Keratinocyte (primary cell): ENCODE data around the gene SMAD3. TPM values are rescaled to one million over a fixed set of nuclear protein-coding genes. Genes with fewer than 3 reads are reported as not detected.

ENCODE experiments used
- DNase-seq: peaks from one replicate; pipeline ENCODE4 v3.0.0-alpha.2; 2011; ENCODE audit warnings: low read depth, missing footprints, low spot score
- FAIRE-seq: peaks from 2 replicates; lab custom pipeline; 2011; peaks lifted over from hg19 to GRCh38; lab: Jason Lieb, UNC
- H2AFZ ChIP-seq: 2 replicates; pipeline ENCODE4 v1.6.0; 2012; ENCODE audit warnings: low read length, control low read depth, inconsistent platforms; ENCODE audit not compliant: control insufficient read depth
- H3K27ac ChIP-seq: 2 replicates; pipeline ENCODE4 v1.5.1; 2011; ENCODE audit warnings: low read length; ENCODE audit not compliant: control insufficient read depth, insufficient read depth
- H3K27me3 ChIP-seq: 3 replicates; pipeline ENCODE4 v1.6.0; 2011; ENCODE audit warnings: low read length; ENCODE audit not compliant: control insufficient read depth, insufficient read depth; ENCODE audit errors: extremely low read depth
- H3K36me3 ChIP-seq, 2 experiments: 2 replicates in 1 of 2; 3 replicates in 1 of 2; pipeline ENCODE4 v1.5.1; 2011; ENCODE audit warnings: low read length in 2 of 2, mild to moderate bottlenecking in 1 of 2; ENCODE audit not compliant: control insufficient read depth in 2 of 2, insufficient read depth in 2 of 2; ENCODE audit errors: extremely low read depth in 1 of 2
- H3K4me1 ChIP-seq: 3 replicates; pipeline ENCODE4 v1.5.1; 2011; ENCODE audit warnings: low read length; ENCODE audit not compliant: control insufficient read depth, insufficient read depth; ENCODE audit errors: extremely low read depth
- H3K4me2 ChIP-seq: 3 replicates; pipeline ENCODE4 v1.6.0; 2011; ENCODE audit warnings: low read depth, low read length; ENCODE audit not compliant: control insufficient read depth, insufficient read depth; ENCODE audit errors: extremely low read depth
- H3K4me3 ChIP-seq, 3 experiments: fragments of 200-600 bp in 1 of 3; sonication (generic) in 1 of 3; 2 replicates in 2 of 3; 3 replicates in 1 of 3; pipeline ENCODE4 v1.5.1; 2011 to 2016; ENCODE audit warnings: low read length in 3 of 3, mild to moderate bottlenecking in 3 of 3, control low read depth in 2 of 3, inconsistent platforms in 1 of 3, low read depth in 1 of 3, mixed read lengths in 1 of 3, mixed run types in 1 of 3, moderate library complexity in 1 of 3; ENCODE audit not compliant: control insufficient read depth in 2 of 3, insufficient read depth in 2 of 3; ENCODE audit errors: extremely low read depth in 1 of 3
- H3K79me2 ChIP-seq: 2 replicates; pipeline ENCODE4 v1.6.0; 2012; ENCODE audit warnings: low read length; ENCODE audit not compliant: control insufficient read depth, insufficient read depth
- H3K9ac ChIP-seq: 3 replicates; pipeline ENCODE4 v1.6.0; 2011; ENCODE audit warnings: low read length; ENCODE audit not compliant: control insufficient read depth, insufficient read depth; ENCODE audit errors: extremely low read depth
- H3K9me1 ChIP-seq: 3 replicates; pipeline ENCODE4 v1.6.0; 2011; ENCODE audit warnings: low read length; ENCODE audit not compliant: control insufficient read depth, insufficient read depth; ENCODE audit errors: extremely low read depth
- H3K9me3 ChIP-seq: 2 replicates; pipeline ENCODE4 v1.5.1; 2012; ENCODE audit warnings: low read depth, low read length; ENCODE audit not compliant: control insufficient read depth
- H4K20me1 ChIP-seq: 3 replicates; pipeline ENCODE4 v1.6.0; 2011; ENCODE audit warnings: low read length; ENCODE audit not compliant: control insufficient read depth, insufficient read depth; ENCODE audit errors: extremely low read depth
- EZH2 ChIP-seq: IDR thresholded peaks from one replicate; pipeline ENCODE4 v1.6.1; 2012; ENCODE audit warnings: inconsistent platforms, mild to moderate bottlenecking, low read length, moderate library complexity
- dilution Hi-C: fragments of 300-500 bp; cut with MboI; formaldehyde crosslinking; loops from one replicate; pipeline ENCODE4 v1.7.0; 2020; ENCODE audit warnings: low sequenced_read_pairs; ENCODE audit not compliant: extremely low pct_ligation_motif_present
- polyA plus RNA-seq, 5 experiments: library from polyadenylated mRNA; depleted of rRNA in 3 of 5; stranded (reverse) in 3 of 5; stranded (forward) in 1 of 5; unstranded in 1 of 5; fragments of >200 nt; gene quantifications; 1 replicate in 1 of 5; 2 replicates in 3 of 5; 3 replicates in 1 of 5; pipeline versions ENCODE4 v1.2.1 to v1.2.3, GENCODE V29; 2011 to 2012; ENCODE audit warnings: missing spikeins in 2 of 5, low read depth in 1 of 5, low replicate concordance in 1 of 5
- TF ChIP-seq, protein P1 (sequence below), 3 experiments: IDR thresholded peaks in 1 of 3; conservative IDR thresholded peaks in 1 of 3; optimal IDR thresholded peaks in 1 of 3; 2 replicates in 2 of 3; 3 replicates in 1 of 3; pipeline versions ENCODE3 to v1.5.1; 2011; ENCODE audit warnings: low read length in 3 of 3, mild to moderate bottlenecking in 3 of 3, moderate library complexity in 2 of 3, control low read depth in 1 of 3, inconsistent platforms in 1 of 3; ENCODE audit not compliant: insufficient read depth in 2 of 3; ENCODE audit errors: extremely low read depth in 1 of 3

The SMAD3 gene
- polyA plus RNA-seq, 1 donor (not counting 4 experiments of a cell fraction or from before 2014, with no cell fraction given): 33.7 TPM

DNA sequence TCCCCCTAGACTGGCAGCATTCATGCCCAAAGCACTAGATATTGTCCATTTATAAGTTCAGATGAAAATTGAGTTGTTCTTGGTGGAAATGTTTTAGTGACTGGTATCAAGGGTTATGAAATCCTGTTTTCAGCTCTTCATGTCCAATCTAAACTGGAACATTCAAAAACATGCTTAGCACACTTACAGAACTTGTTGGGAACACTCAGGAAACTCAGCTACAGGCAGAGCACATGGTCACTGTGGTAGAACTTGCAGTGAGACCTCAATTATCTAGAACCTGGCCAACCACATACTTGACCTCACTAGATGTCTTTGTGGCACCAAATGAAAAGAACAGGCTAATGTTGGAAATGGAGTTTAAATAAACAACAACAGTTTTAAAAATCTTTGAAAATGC lies 88.8 kb downstream of the SMAD3 start:
- no peak overlapping the region for H2AFZ ChIP-seq
- H3K4me3 ChIP-seq: no peak overlapping the region
- no peak overlapping the region for H3K4me2 ChIP-seq
- peaks cover 24% of the 10 kb centered on the region for H3K4me1 ChIP-seq
- TF ChIP-seq, protein P1, sequence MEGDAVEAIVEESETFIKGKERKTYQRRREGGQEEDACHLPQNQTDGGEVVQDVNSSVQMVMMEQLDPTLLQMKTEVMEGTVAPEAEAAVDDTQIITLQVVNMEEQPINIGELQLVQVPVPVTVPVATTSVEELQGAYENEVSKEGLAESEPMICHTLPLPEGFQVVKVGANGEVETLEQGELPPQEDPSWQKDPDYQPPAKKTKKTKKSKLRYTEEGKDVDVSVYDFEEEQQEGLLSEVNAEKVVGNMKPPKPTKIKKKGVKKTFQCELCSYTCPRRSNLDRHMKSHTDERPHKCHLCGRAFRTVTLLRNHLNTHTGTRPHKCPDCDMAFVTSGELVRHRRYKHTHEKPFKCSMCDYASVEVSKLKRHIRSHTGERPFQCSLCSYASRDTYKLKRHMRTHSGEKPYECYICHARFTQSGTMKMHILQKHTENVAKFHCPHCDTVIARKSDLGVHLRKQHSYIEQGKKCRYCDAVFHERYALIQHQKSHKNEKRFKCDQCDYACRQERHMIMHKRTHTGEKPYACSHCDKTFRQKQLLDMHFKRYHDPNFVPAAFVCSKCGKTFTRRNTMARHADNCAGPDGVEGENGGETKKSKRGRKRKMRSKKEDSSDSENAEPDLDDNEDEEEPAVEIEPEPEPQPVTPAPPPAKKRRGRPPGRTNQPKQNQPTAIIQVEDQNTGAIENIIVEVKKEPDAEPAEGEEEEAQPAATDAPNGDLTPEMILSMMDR (optimal IDR thresholded peaks at IDR 0.05 in 1 of 3, IDR thresholded peaks at IDR 0.05 in 1 of 3, conservative IDR thresholded peaks at IDR 0.05 in 1 of 3; ENCODE audit: extremely low read depth in 1 of 3, insufficient read depth in 2 of 3, low read length in 3 of 3): no peak
- no peak for TF ChIP-seq EZH2
- H3K27me3 ChIP-seq: no peaks in the 10 kb centered on the region
- DNase-seq: no peak
- no peak for FAIRE-seq
- no peak overlapping the region for H3K9ac ChIP-seq
- no peaks in the 10 kb centered on the region for H3K9me3 ChIP-seq
- peaks cover 2% of the 10 kb centered on the region for H3K9me1 ChIP-seq
- H4K20me1 ChIP-seq: no peaks in the 10 kb centered on the region
- dilution Hi-C loops: no loop called here
- no peak overlapping the region for H3K27ac ChIP-seq
- peaks cover 77% of the 10 kb centered on the region for H3K79me2 ChIP-seq
- peaks cover 6 to 17% of the 10 kb centered on the region in 2 experiments for H3K36me3 ChIP-seq

- Histone ChIP-seq H3K79me2 (peaks cover 86% of the 10 kb centered on the region), H3K27me3 (no peaks in the 10 kb centered on the region), H4K20me1 (no peaks in the 10 kb centered on the region), H3K9ac (no peak overlapping the region), H2AFZ (no peak overlapping the region), H3K9me1 (peaks cover 2% of the 10 kb centered on the region), H3K27ac (no peak overlapping the region), H3K4me1 (peaks cover 11% of the 10 kb centered on the region), H3K4me3 (no peak overlapping the region), H3K36me3 (peaks cover 6 to 16% of the 10 kb centered on the region in 2 experiments), H3K9me3 (no peaks in the 10 kb centered on the region), H3K4me2 (no peak overlapping the region)
- TF ChIP-seq EZH2: no peak
- DNase-seq: no peak
- dilution Hi-C loops: no loop called here
- FAIRE-seq: no peak
These were observed 91.0 kb downstream of the SMAD3 start for GRCh38 chr15:67156426-67156825.

GRCh38 chr15:67156834-67157233 lies 91.4 kb downstream of the SMAD3 start:
- H3K79me2 ChIP-seq: peaks cover 87% of the 10 kb centered on the region
- dilution Hi-C loops: no loop called here

More at GRCh38 chr15:67156834-67157233, 91.4 kb downstream of the SMAD3 start:
- no peak for TF ChIP-seq EZH2
- TF ChIP-seq, protein P1 (optimal IDR thresholded peaks at IDR 0.05 in 1 of 3, IDR thresholded peaks at IDR 0.05 in 1 of 3, conservative IDR thresholded peaks at IDR 0.05 in 1 of 3; ENCODE audit: extremely low read depth in 1 of 3, insufficient read depth in 2 of 3, low read length in 3 of 3): no peak
- no peaks in the 10 kb centered on the region for H3K9me3 ChIP-seq
- H3K9me1 ChIP-seq: peaks cover 2% of the 10 kb centered on the region
- H3K9ac ChIP-seq: no peak overlapping the region
- H3K36me3 ChIP-seq: peaks cover 6 to 16% of the 10 kb centered on the region in 2 experiments
- no peak overlapping the region for H3K4me3 ChIP-seq
- no peak overlapping the region for H3K27ac ChIP-seq
- DNase-seq (no peak), FAIRE-seq (no peak)
- peaks cover 11% of the 10 kb centered on the region for H3K4me1 ChIP-seq
- no peaks in the 10 kb centered on the region for H3K27me3 ChIP-seq
- no peak overlapping the region for H3K4me2 ChIP-seq
- no peaks in the 10 kb centered on the region for H4K20me1 ChIP-seq
- H2AFZ ChIP-seq: no peak overlapping the region
